HEK293 (cell line): ENCODE results near the gene CDK2.

ENCODE experiments used
- BCL11A ChIP-seq: fragments of 450-650 bp; formaldehyde crosslinking; IDR thresholded peaks from 2 replicates; pipeline ENCODE4 v1.5.1; 2016; ENCODE audit warnings: low read depth, missing biosample characterization, missing genetic modification characterization
- GFI1B ChIP-seq: fragments of 450-650 bp; formaldehyde crosslinking; IDR thresholded peaks from 2 replicates; pipeline ENCODE4 v1.5.1; 2016; ENCODE audit warnings: missing biosample characterization, missing genetic modification characterization
- GLIS1 ChIP-seq: fragments of 450-650 bp; formaldehyde crosslinking; IDR thresholded peaks from 2 replicates; pipeline ENCODE4 v1.5.1; 2016; ENCODE audit warnings: missing biosample characterization, missing genetic modification characterization
- KLF10 ChIP-seq: fragments of 450-650 bp; IDR thresholded peaks from 2 replicates; pipeline ENCODE4 v1.5.1; 2018; ENCODE audit warnings: missing biosample characterization, mild to moderate bottlenecking, missing genetic modification characterization
- RBAK ChIP-seq: fragments of 450-650 bp; formaldehyde crosslinking; IDR thresholded peaks from 2 replicates; pipeline ENCODE4 v1.5.1; 2016; ENCODE audit warnings: missing biosample characterization, missing genetic modification characterization
- SALL2 ChIP-seq: fragments of 450-650 bp; formaldehyde crosslinking; IDR thresholded peaks from 2 replicates; pipeline ENCODE4 v1.5.0; 2017; ENCODE audit warnings: missing biosample characterization, mild to moderate bottlenecking, missing genetic modification characterization, borderline replicate concordance
- SCRT1 ChIP-seq: fragments of 450-650 bp; formaldehyde crosslinking; IDR thresholded peaks from 2 replicates; pipeline ENCODE4 v1.5.1; 2016; ENCODE audit warnings: missing biosample characterization, missing genetic modification characterization, borderline replicate concordance
- SCRT2 ChIP-seq: fragments of 450-650 bp; formaldehyde crosslinking; IDR thresholded peaks from 2 replicates; pipeline ENCODE4 v1.5.1; 2016; ENCODE audit warnings: missing biosample characterization, missing genetic modification characterization
- TSHZ1 ChIP-seq: fragments of 450-650 bp; formaldehyde crosslinking; IDR thresholded peaks from 2 replicates; pipeline ENCODE4 v1.5.1; 2016; ENCODE audit warnings: missing biosample characterization, missing genetic modification characterization, borderline replicate concordance
- YY1 ChIP-seq: fragments of 450-650 bp; formaldehyde crosslinking; IDR thresholded peaks from 2 replicates; pipeline ENCODE4 v1.5.1; 2018; ENCODE audit warnings: missing biosample characterization, missing genetic modification characterization
- YY2 ChIP-seq: fragments of 450-650 bp; formaldehyde crosslinking; IDR thresholded peaks from 2 replicates; pipeline ENCODE4 v1.5.1; 2016; ENCODE audit warnings: missing biosample characterization, missing genetic modification characterization
- ZBTB1 ChIP-seq: fragments of 450-650 bp; formaldehyde crosslinking; IDR thresholded peaks from 2 replicates; pipeline ENCODE4 v1.5.1; 2016; ENCODE audit warnings: missing biosample characterization, missing genetic modification characterization
- ZBTB10 ChIP-seq: fragments of 450-650 bp; formaldehyde crosslinking; IDR thresholded peaks from 2 replicates; pipeline ENCODE4 v1.5.1; 2016; ENCODE audit warnings: missing biosample characterization, missing genetic modification characterization
- ZFHX2 ChIP-seq: fragments of 450-650 bp; formaldehyde crosslinking; conservative IDR thresholded peaks from 2 replicates; pipeline ENCODE4 v1.5.1; 2016; ENCODE audit warnings: missing biosample characterization, missing genetic modification characterization
- ZFP37 ChIP-seq: fragments of 450-650 bp; formaldehyde crosslinking; IDR thresholded peaks from 2 replicates; pipeline ENCODE4 v1.5.1; 2016; ENCODE audit warnings: missing biosample characterization, missing genetic modification characterization
- ZFP41 ChIP-seq: fragments of 450-650 bp; formaldehyde crosslinking; IDR thresholded peaks from 2 replicates; pipeline ENCODE4 v1.5.1; 2016; ENCODE audit warnings: missing biosample characterization, missing genetic modification characterization, borderline replicate concordance
- ZNF146 ChIP-seq: fragments of 450-650 bp; formaldehyde crosslinking; IDR thresholded peaks from 2 replicates; pipeline ENCODE4 v1.5.1; 2016; ENCODE audit warnings: missing biosample characterization, missing genetic modification characterization
- ZNF248 ChIP-seq: fragments of 450-650 bp; formaldehyde crosslinking; IDR thresholded peaks from 2 replicates; pipeline ENCODE4 v1.5.1; 2017; ENCODE audit warnings: missing biosample characterization, missing genetic modification characterization
- ZNF266 ChIP-seq: fragments of 450-650 bp; formaldehyde crosslinking; IDR thresholded peaks from 2 replicates; pipeline ENCODE4 v1.5.1; 2016; ENCODE audit warnings: missing biosample characterization, missing genetic modification characterization, low read depth
- ZNF274 ChIP-seq, 2 experiments: fragments of 200-500 bp in 1 of 2; fragments of 450-650 bp in 1 of 2; sonication (Bioruptor generic) in 1 of 2; formaldehyde crosslinking in 1 of 2; IDR thresholded peaks; 2 replicates each; pipeline versions ENCODE4 v1.5.1 to v1.6.1; 2014 to 2016; ENCODE audit warnings: borderline replicate concordance in 1 of 2, inconsistent platforms in 1 of 2, low read length in 1 of 2, missing biosample characterization in 1 of 2, missing genetic modification characterization in 1 of 2
- ZNF302 ChIP-seq: fragments of 450-650 bp; formaldehyde crosslinking; IDR thresholded peaks from 2 replicates; pipeline ENCODE4 v1.5.1; 2016; ENCODE audit warnings: missing biosample characterization, missing genetic modification characterization, low read depth
- ZNF324 ChIP-seq: fragments of 450-650 bp; formaldehyde crosslinking; IDR thresholded peaks from 2 replicates; pipeline ENCODE4 v1.5.1; 2016; ENCODE audit warnings: missing biosample characterization, missing genetic modification characterization
- ZNF350 ChIP-seq: fragments of 450-650 bp; formaldehyde crosslinking; IDR thresholded peaks from 2 replicates; pipeline ENCODE4 v1.5.0; 2017; ENCODE audit warnings: missing biosample characterization, mild to moderate bottlenecking, missing genetic modification characterization
- ZNF354C ChIP-seq: fragments of 450-650 bp; formaldehyde crosslinking; IDR thresholded peaks from 2 replicates; pipeline ENCODE4 v1.5.1; 2016; ENCODE audit warnings: missing biosample characterization, missing genetic modification characterization, low read depth, borderline replicate concordance
- ZNF391 ChIP-seq: fragments of 450-650 bp; formaldehyde crosslinking; IDR thresholded peaks from 2 replicates; pipeline ENCODE4 v1.5.1; 2016; ENCODE audit warnings: low read depth, missing biosample characterization, missing genetic modification characterization, borderline replicate concordance
- ZNF48 ChIP-seq: fragments of 450-650 bp; formaldehyde crosslinking; IDR thresholded peaks from 2 replicates; pipeline ENCODE4 v1.5.1; 2016; ENCODE audit warnings: missing biosample characterization, missing genetic modification characterization
- ZNF501 ChIP-seq: fragments of 450-650 bp; formaldehyde crosslinking; IDR thresholded peaks from 2 replicates; pipeline ENCODE4 v1.5.1; 2016; ENCODE audit warnings: missing biosample characterization, missing genetic modification characterization
- ZNF521 ChIP-seq: fragments of 450-650 bp; formaldehyde crosslinking; IDR thresholded peaks from 2 replicates; pipeline ENCODE4 v1.5.1; 2017; ENCODE audit warnings: missing biosample characterization, mild to moderate bottlenecking, missing genetic modification characterization
- ZNF585B ChIP-seq: fragments of 450-650 bp; formaldehyde crosslinking; IDR thresholded peaks from 2 replicates; pipeline ENCODE4 v1.5.1; 2016; ENCODE audit warnings: missing biosample characterization, missing genetic modification characterization
- ZNF701 ChIP-seq: fragments of 450-650 bp; formaldehyde crosslinking; IDR thresholded peaks from 2 replicates; pipeline ENCODE4 v1.5.1; 2016; ENCODE audit warnings: missing biosample characterization, missing genetic modification characterization
- ZNF707 ChIP-seq: fragments of 450-650 bp; formaldehyde crosslinking; IDR thresholded peaks from 2 replicates; pipeline ENCODE4 v1.5.1; 2016; ENCODE audit warnings: missing biosample characterization, missing genetic modification characterization
- ZNF830 ChIP-seq: fragments of 450-650 bp; IDR thresholded peaks from 2 replicates; pipeline ENCODE4 v1.5.0; 2018; ENCODE audit warnings: missing biosample characterization, missing genetic modification characterization, low read depth, mild to moderate bottlenecking, moderate library complexity
- ZSCAN30 ChIP-seq: fragments of 450-650 bp; IDR thresholded peaks from 2 replicates; pipeline ENCODE4 v1.5.1; 2018; ENCODE audit warnings: missing biosample characterization, mild to moderate bottlenecking, missing genetic modification characterization, moderate library complexity
- ZSCAN5A ChIP-seq: fragments of 450-650 bp; formaldehyde crosslinking; IDR thresholded peaks from 2 replicates; pipeline ENCODE4 v1.5.1; 2016; ENCODE audit warnings: missing biosample characterization, missing genetic modification characterization

CDK2 gene

GRCh38 chr12:55926738-55927587, 39.7 kb upstream of the CDK2 start (continued):
- TF ChIP-seq ZBTB10 (tag by site-specific recombination): peak; percentile 96
- no peak for TF ChIP-seq TSHZ1 (tag by site-specific recombination)
- no peak for TF ChIP-seq SCRT2 (tag by site-specific recombination)
- TF ChIP-seq ZNF585B (tag by site-specific recombination): no peak
- peak; percentile 86 for TF ChIP-seq ZNF501 (tag by site-specific recombination)
- no peak for TF ChIP-seq ZFP41 (tag by site-specific recombination)
- peak; percentile 47; the same call in 1 of the 2 replicates for TF ChIP-seq ZSCAN30 (tag by site-specific recombination)
- TF ChIP-seq ZNF266: no peak
- no peak for TF ChIP-seq ZNF830 (tag by site-specific recombination)
- no peak; the same call in none of the 2 replicates for TF ChIP-seq ZFP37 (tag by site-specific recombination)
- no peak for TF ChIP-seq ZNF350 (tag by site-specific recombination)
- no peak for TF ChIP-seq ZNF354C (tag by site-specific recombination)
- TF ChIP-seq ZNF248 (tag by site-specific recombination): no peak
- TF ChIP-seq ZNF146: no peak
- no peak for TF ChIP-seq ZNF274 (IDR thresholded peaks at IDR 0.05; ENCODE audit: low read length)
- no peak for TF ChIP-seq ZNF274 (tag by site-specific recombination; IDR thresholded peaks at IDR 0.05; ENCODE audit: borderline replicate concordance)
- TF ChIP-seq ZNF324 (tag by site-specific recombination): peak; percentile 75; the same call in 1 of the 2 replicates
- TF ChIP-seq ZNF701 (tag by site-specific recombination): no peak
- no peak for TF ChIP-seq ZNF302 (tag by site-specific recombination)
- TF ChIP-seq ZFHX2: peak; percentile 59
- peak; percentile 66; the same call in 1 of the 2 replicates for TF ChIP-seq ZNF391 (tag by site-specific recombination)
- TF ChIP-seq ZNF707 (tag by site-specific recombination): no peak
- no peak for TF ChIP-seq ZSCAN5A (tag by site-specific recombination)
- no peak for TF ChIP-seq SCRT1 (tag by site-specific recombination)
- TF ChIP-seq RBAK: no peak
- TF ChIP-seq YY1: peak; percentile 75
- no peak for TF ChIP-seq ZNF48 (tag by site-specific recombination)
- TF ChIP-seq BCL11A (tag by site-specific recombination): peak; percentile 4; the same call in 1 of the 2 replicates
- no peak for TF ChIP-seq ZBTB1
- TF ChIP-seq SALL2 (tag by site-specific recombination): no peak
- no peak for TF ChIP-seq ZNF521 (tag by site-specific recombination)
- peak; percentile 67 for TF ChIP-seq GLIS1 (tag by site-specific recombination)
- no peak for TF ChIP-seq GFI1B (tag by site-specific recombination)
- TF ChIP-seq KLF10 (tag by site-specific recombination): peak; percentile 82
- peak; percentile 81; the same call in 1 of the 2 replicates for TF ChIP-seq YY2 (tag by site-specific recombination)
